Measurements from ENCODE around the gene S100A8.
"Not testable (repeated sequence)": the region's sequence is repeated elsewhere in the genome, so short reads cannot be mapped to it uniquely, and the experiment has no call there.

The S100A8 gene

DNA sequence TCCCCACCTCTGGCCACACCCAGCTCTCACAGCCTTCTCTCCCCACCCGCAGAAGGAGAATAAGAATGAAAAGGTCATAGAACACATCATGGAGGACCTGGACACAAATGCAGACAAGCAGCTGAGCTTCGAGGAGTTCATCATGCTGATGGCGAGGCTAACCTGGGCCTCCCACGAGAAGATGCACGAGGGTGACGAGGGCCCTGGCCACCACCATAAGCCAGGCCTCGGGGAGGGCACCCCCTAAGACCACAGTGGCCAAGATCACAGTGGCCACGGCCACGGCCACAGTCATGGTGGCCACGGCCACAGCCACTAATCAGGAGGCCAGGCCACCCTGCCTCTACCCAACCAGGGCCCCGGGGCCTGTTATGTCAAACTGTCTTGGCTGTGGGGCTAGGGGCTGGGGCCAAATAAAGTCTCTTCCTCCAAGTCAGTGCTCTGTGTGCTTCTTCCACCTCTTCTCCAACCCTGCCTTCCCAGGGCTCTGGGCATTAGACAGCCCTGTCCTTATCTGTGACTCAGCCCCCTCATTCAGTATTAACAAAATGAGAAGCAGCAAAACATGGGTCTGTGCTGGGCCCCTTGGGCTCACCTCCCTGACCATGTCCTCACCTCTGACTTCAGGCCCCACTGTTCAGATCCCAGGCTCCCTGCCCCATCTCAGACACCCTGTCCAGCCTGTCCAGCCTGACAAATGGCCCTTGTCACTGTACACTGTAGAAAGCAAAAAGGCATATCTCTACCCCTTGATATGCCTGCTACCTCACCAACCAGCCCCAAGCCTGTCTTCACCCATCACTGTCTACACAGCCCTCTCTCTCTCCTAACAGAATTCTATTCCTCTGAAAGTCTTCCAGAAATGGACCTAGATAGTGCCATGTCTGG is 30.0 kb downstream of the S100A8 start:
- DNase-seq (ENCODE audit: low spot score) = no peak

DNA sequence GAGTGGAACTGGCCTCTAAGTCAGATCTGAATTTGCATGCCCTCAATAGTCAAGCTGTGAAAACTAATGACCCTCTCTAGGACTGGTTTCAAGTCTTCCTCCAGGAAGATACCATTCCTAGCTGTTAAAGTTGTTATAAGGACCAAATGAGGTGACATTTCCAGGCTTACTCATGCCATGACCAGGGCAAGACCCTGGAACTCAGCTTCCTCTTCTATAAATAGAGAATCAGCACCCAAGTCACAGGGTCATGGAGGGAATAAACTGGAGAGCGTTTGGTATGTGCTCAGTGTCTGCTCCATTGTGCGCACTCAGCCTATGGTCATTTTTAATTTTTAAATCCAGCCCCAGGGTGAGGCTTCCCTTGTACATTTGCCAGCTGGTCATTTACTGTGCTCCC is 30.7 kb downstream of the S100A8 start:
- no peak for DNase-seq (ENCODE audit: low spot score)

DNA sequence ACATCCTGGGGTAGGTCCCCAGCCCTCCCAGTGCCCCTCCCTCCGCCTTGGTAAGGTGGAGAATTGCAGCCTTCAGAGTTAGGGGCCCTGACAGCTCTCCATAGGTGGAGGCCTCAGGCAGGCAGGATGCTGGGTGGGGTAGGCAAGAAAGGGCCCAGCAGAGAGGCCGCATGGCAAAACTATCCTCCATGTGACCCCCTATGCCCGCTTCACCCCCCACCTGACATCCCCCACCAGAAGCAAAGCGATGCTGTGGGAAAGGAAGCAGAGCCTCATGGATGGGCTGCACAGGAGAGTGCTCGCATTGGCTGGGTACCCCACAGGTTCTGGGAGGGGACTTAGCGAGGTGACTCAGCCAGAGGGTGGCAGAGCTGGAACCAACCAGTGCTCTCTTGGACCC is 31.6 kb downstream of the S100A8 start:
- DNase-seq (ENCODE audit: low spot score) = no peak

DNA sequence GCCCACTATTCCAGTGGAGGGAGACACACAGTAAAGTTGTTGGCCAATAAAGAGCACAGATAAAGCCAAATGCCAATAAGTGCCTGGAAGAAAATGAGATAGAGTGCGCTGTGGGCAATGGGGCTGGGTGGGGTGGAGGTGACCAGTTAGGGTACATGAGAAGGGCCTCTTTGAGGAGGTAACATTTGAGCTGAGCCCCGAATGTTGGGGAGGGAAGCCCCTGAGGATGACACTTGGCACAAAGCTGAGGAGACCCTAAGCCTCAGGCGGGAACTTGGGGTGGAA is 32.2 kb downstream of the S100A8 start:
- no peak for DNase-seq (ENCODE audit: low spot score)

DNA sequence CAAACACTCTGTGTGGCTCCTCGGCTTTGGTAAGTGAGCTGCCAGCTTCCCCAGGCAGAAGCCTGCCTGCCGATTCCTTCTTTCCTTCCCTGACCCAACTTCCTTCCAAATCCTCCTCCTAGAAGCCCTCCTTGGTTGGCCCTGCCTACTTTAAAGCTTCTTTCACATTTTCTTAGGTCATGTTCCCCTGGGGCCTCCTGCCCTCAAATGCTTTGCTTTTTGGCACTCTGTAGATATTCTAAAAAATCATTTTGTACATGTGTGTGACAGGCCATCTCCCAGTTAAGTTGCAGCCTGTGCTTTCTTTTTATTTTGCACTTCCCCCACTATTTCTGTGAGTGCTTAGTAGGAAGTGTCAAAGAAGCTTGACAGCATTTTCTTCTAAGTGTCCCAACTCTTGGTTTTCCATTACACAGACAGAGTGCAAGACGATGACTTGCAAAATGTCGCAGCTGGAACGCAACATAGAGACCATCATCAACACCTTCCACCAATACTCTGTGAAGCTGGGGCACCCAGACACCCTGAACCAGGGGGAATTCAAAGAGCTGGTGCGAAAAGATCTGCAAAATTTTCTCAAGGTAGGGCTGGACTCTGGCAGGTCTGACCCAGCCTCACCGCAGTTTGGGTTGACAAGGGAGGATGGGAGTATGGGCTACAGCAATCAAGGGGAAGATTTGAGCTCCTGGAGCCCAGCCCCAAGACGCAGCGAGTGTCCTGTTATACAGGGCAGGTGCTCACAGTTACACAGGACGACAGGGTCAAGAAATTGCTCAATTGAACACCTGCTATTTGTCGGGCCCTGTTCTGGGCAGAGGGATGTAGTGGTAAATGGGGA is 32.8 kb downstream of the S100A8 start, which contains the start of gene S100A9:
S100A9 (plus strand) TSS at position 2 of the 838 bp plus-strand sequence; CDS start at position 432, 430 bp downstream.
- no peak for DNase-seq (ENCODE audit: low spot score)

DNA sequence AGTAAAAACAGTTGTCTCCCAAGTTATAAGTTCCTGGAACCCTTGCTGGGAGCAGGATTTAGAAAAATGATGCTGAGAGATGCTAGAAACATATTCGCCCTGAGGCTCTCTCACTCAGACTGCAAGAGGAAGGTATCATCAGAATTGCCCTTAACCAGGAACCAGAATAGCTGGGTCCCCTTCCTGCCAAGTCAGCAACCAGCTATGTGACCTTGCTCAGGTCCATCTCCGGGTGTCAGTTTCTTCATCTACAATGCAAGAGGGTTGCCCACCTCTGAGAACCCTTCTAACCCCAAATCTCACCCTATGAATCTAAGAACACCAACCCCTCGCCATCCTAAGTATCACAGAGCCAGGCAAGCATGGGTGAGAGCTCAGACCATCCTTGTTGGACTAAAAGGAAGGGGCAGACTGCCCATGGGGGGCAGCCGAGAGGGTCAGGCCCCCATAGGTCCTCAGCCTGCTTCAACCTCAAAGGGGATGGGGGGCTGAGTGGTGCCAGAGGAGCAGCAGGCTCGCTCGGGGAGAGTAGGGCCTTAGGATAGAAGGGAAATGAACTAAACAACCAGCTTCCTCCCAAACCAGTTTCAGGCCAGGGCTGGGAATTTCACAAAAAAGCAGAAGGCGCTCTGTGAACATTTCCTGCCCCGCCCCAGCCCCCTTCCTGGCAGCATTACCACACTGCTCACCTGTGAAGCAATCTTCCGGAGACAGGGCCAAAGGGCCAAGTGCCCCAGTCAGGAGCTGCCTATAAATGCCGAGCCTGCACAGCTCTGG is 33.6 kb downstream of the S100A8 start:
- no peak for DNase-seq (ENCODE audit: low spot score)

DNA sequence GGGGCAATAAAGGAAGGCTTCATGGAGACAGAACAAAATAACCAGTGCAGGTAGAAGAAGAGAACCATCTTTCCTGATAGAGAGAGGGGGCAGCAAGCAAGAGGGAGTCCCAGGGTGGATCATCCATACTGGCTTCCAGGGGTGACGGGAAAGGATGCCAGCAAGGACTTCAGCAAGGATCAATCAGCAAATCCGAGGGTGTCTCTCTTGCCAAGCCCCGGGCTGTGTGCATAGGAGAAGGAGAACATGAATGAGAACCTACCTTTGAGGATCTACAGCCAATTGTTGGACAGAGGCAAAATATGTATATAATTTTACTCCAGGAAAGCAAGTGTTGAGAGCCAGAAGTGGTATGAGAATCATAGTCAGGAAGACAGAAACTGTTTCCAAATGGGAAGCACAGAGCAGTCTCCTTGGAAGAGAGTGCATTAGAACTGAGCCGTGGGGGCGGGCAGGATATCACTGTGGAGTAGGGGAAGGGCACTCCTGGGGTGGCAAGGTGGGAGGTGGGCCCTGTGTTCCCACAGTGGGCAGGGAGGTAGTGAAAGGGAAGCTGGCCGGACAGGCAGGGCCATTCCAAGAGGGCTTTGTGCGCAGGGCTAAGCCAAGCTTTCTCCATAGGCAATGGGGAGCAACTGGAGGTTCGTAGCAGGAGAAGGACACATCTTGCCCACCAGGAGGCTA is 34.3 kb downstream of the S100A8 start:
- no peak for DNase-seq (ENCODE audit: low spot score)

DNA sequence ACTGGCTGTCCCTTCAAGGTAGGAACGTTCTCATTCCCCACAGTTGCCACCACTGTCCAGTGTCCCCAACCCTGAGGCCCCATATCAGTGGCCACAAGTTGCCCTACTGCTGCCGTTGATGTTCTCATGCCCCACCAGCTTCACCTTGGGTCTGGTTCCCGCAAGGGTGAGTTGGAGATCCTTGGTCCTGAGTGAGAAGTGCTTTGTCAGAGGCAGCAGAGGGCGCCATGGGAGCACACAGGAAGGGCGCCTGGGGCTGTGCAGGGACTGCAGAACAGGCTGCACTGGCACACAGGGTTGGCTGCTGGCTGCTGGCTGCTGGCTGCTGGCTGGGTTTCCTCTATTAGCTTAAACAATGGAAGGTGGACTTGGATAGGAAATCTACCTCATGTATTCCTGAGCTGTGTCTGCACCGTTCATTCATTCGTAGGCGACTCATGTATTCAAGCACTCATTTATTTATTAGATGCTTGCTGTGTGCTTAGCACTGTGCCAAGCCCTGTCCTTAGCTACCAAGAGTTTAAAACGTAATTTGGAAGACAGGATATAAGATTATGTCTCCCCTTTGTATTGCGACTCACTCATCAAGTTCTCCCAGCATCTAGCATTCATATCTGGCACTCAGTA is 35.3 kb downstream of the S100A8 start:
- DNase-seq (ENCODE audit: low spot score) = peak; percentile 57

DNA sequence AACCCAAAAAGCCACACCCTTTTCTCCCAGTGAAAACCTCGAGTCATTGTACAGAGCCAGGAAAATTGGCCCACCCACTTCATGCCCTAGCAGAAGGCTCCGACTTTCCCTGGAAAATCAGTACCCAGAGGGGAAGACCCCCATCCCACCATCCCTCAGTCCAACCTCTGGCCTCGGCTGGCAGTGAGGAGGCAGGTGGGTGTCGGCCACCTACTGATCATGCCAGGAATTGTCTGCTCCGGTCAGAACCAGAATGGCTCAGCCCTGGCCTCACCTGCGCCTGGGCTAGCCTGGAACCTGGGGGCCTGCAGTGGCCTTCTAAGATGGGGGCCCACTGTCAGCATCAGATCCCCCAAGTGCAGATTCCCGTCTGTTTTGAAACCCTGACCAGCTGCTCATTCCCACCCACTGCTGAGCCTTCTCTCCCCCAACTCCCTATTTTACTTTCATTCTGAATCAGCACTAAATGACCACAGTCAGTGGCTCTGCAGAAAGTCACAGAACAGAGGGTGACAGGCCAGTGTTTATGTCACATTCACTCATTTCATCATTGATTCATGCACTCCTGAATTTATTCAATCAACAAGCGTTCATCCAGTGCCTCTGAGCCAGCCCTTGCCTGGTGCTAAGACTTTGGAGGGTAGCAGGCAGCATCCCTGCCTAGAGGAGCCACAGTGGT is 36.2 kb downstream of the S100A8 start:
- DNase-seq (ENCODE audit: low spot score) = no peak

DNA sequence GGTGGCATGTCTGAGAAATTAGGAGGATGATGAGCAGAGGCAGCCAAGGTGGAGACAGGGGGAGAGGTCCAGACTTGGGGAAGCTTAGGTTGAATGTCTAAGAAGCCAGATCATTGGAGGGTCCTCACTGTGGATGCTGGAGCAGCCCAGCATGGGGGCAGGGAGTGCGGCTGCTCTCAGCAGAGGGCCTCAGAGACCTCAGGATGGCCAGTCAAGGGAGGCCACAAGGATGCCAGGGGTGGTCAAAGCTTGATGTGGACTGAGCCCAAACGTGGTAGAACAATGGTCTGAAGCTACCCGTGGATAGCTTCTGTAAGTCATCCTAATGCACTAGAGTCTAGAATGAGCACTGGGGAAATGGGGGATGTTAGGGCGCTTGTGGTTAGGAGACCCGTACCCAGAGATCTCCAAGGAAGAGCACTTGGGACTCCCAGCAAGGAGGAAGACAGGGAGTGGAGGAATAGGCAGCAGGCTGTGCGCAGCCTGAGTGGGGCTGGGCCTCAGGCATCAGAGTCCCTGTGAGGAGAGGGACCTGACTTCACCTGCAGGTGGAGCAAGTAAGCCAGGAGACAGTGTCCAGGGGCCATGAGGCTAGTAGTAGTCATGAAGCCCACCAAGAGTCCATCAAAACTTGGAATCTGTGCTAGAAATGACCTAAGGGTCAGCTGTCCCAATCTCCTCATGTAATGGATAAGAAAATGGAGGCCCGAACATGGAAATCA is 37.5 kb downstream of the S100A8 start:
- no peak for DNase-seq (ENCODE audit: low spot score)

DNA sequence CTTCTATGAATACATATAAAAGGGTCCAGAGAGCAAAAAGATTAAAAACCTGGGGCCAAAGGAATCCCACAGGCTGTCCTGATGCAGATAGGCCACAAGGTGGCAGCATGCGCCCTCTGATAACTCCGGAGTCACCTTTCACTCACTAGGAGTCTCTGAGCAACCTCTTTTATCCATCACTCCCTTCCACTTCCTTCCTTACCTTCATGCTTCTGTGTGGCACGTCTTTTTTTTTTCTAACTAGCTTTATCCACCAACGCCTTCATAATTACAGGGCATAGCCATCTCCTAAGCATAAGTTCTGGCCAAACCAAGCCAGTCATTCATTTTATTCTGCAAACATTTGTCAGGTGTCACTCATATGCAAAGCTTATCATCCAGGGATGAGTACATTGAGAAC is 38.4 kb downstream of the S100A8 start:
- DNase-seq (ENCODE audit: low spot score) = peak; percentile 79

DNA sequence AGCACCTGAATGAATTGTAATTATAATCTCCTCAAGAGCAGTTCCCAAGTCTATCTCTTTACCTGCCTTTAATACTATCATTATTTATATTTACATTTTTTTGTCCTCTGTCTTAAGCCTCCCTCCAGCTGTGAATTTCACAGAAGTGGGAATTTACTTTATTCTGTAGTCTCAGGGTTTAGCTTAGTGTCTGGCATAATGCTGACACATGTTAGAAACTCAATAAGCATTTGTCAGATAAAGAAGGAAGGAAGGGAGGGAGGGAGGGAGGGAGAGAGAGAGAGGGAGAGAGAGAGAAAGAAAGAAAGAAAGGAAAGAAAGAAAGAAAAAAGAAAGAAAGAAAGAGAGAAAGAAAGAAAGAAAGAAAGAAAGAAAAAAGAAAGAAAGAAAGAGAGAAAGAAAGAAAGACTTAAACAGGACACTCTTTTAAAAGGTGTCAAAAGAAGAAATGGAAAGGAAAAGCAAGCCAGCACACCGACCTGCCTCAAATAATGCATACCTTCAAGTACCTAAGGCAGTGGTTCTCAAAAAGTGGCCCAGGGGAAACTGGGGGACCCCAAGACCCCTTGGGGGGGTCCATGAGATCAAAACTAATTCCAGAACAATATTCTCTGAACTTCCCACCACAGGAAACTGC is 40.4 kb downstream of the S100A8 start:
- DNase-seq (ENCODE audit: low spot score) = no peak

DNA sequence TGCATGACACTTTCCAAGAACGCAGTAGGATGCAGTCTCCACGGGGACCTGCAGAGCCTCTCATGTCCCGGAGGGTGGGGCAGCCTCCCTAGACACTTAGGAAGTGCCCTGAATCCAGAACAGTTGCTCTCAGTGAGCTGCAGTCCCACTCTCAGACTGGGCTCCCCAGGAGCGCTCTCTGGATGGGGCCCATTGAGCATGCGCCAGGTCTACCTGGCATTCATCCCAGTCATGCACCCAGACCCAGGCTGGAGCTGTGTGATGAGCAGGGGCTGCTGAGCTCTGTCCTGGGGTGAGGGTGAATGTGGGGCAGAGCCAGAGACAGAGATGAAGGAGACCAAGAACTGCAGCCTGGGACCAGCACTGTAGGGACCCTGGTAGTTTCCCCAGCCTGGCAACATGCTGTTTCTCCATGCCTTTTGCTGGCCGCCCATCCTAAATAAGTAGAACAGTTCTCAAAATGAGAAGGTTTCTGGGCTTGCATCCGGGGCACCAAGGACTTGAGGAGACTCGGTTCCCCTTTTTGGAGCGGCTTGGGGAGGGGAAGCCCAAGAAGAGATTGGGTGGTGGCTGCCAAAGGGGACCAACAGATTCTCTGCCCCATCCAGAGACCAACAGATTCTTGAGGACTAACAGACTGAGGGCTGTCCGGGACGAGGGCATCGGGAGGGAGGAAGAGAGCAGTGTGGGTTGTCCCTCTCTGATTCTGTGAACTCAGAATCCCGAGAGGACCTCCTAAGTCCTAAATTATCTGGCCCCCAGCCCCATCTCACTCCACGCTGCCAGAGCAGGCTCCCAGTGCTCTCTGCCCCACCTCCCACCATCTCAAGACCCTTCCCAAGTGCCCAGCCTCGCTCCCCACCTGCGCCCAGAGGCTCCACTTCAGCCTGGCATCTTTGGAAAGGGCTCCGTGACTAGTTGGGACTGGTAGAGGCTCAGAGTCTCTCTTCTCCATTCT is 41.2 kb downstream of the S100A8 start:
- DNase-seq (ENCODE audit: low spot score) = no peak

DNA sequence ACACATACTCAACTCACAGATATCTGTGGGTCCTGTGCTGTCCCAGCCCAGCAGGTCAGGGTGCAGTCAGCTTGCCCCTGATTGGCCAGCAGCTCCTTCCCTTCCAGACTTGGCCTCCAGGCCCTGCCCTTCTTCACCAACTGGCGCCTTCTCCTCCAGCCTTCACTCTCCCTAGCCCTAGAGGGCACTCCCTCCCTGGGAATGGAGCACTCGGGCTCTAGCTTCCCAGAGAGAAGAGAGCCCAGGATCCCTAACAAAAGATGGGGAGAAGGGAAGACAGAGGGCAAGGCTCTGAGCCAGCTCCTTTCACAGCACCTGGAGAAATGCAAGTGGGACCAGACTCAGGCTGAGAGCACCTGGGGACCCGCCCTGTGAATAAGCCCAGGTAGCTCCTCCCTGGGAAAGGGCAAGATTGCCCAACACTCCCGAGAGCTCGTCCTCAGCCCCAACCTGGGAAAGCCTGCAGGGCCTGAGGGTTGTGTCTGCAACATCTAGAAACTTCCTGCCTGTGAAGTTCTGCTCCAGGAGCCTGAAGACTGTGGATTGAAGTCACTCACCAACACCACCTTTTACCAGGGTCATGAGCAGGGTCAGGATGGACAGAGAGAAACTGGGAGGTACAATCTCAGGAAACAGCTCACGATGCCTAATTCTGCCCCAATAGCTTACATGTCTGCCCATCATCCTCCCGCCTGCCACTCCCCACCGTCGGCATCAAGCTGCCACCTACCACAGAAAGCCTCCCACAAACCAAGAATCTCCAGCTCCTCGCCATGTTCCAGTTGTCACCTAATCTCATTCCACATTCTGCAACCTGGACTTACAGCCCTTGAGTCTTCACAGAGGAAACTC is 42.1 kb downstream of the S100A8 start, which contains the start of gene PGLYRP4:
PGLYRP4 (minus strand) TSS at position 331 of the 852 bp plus-strand sequence. CDS start 909 bp downstream, outside the sequence.
- DNase-seq (ENCODE audit: low spot score) = no peak

DNA sequence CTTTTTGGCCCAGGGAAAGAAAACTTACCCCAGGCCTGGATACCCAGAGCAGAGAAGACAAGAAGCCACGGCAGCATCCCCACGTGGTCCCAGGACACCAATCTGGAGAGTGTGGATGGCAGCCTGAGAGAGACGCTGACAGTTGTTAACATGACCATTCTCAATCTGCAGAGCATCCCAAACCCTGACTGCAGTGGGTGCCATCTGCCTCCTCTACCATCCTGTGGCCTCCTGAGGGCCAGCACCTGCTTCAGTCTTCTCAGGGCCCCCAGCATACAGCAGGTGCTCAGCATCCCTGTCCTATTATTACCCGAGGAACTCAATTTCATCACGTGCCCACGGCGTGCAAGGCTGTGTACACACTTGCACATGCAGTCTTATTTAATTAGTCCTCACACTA is 43.0 kb downstream of the S100A8 start:
- no peak for DNase-seq (ENCODE audit: low spot score)

DNA sequence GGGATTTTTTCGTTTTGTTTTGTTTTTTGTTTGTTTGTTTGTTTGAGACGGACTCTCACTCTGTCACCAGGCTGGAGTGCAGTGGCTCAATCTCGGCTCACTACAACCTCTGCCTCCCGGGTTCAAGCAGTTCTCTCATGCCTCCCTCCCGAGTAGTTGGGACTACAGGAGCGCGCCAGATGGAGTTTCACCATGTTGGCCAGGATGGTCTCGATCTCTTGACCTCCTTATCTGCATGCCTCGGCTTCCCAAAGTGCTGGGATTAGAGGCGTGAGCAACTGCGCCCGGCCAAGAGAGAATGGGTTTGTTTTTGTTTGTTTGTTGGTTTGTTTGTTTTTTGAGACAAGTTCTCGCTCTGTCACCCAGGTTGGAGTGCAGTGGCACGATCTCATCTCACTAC is 43.8 kb downstream of the S100A8 start:
- not testable (repeated sequence) for DNase-seq (ENCODE audit: low spot score)

DNA sequence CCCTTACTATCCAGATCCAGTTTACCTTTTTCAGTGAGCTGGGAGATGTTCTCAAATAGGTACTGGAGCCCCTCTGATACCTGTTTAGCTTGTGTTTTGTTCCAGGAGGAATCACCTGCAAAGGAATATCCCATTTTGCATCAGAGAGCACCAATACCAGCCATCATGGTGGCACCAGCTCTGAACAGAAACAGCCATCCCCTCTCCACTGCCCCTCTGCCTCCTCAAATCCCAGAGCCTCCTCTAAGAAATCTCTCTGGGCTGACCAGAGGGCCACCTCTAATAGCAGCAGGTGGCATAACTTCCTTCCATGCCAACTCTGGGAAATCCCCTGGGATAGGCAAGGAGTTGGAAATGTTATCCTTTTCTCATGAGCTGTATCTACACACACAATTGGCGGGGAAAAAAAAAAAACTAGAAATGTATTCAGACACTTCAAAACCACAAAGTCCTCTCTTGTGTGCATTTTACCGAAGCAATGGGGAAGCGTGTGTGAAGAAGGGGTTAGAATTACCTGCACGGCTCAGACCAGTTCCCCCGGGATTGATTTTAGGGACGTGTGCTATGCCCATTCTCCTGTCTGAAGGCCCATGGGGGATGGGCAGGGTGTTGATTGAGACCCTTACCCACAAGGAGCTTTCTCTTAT is 44.7 kb downstream of the S100A8 start:
- DNase-seq (ENCODE audit: low spot score) = no peak
